WTC11 (cell line): ENCODE data around the gene MSI1. TPM values are rescaled to one million over a fixed set of nuclear protein-coding genes. Genes with fewer than 3 reads are reported as not detected.

Source experiments
- ATAC-seq: fragments of 200-7000 bp; cut with Tn5 transposase; 2 replicates; pipeline ENCODE4 v1.10.0; 2021; ENCODE audit warnings: mild to moderate bottlenecking, moderate library complexity
- CTCF ChIA-PET: fragments of 300-600 bp; sonication (Branson Sonifier 250); formaldehyde crosslinking; loops from one replicate; lab custom pipeline; 2021; ENCODE audit warnings: antibody characterized with exemption; lab: Charles Lee
- POLR2A ChIA-PET: fragments of 350-600 bp; sonication (Branson Sonifier 250); formaldehyde crosslinking; loops from one replicate; lab custom pipeline; 2021; ENCODE audit warnings: antibody characterized with exemption; lab: Charles Lee
- DNase-seq: peaks from one replicate; pipeline ENCODE4 v3.0.0; 2021; ENCODE audit warnings: low spot score
- H3K27ac Mint-ChIP-seq: 2 replicates; pipeline ENCODE4 v1.8.0; 2021; ENCODE audit warnings: mixed read lengths
- H3K27me3 Mint-ChIP-seq: 2 replicates; pipeline ENCODE4 v1.8.0; 2021; ENCODE audit warnings: low read depth, mild to moderate bottlenecking, moderate library complexity, mixed read lengths
- H3K36me3 Mint-ChIP-seq: 2 replicates; pipeline ENCODE4 v1.8.0; 2021; ENCODE audit warnings: mixed read lengths
- H3K4me1 Mint-ChIP-seq: 2 replicates; pipeline ENCODE4 v1.8.0; 2022; ENCODE audit warnings: mixed read lengths
- H3K4me3 Mint-ChIP-seq: 2 replicates; pipeline ENCODE4 v1.8.0; 2021; ENCODE audit warnings: mild to moderate bottlenecking, moderate library complexity, mixed read lengths
- H3K9me3 Mint-ChIP-seq: 2 replicates; pipeline ENCODE4 v1.8.0; 2021; ENCODE audit warnings: mixed read lengths
- CREB1 ChIP-seq: sonication (generic); formaldehyde crosslinking; IDR thresholded peaks from 2 replicates; pipeline ENCODE4 v1.8.0; 2023; ENCODE audit warnings: mild to moderate bottlenecking, missing genetic modification reagents
- ELF4 ChIP-seq: sonication (generic); formaldehyde crosslinking; IDR thresholded peaks from 2 replicates; pipeline ENCODE4 v1.8.1; 2022; ENCODE audit warnings: low read depth, mild to moderate bottlenecking, moderate library complexity, missing genetic modification reagents
- EMX1 ChIP-seq: fragments of 250-450 bp; sonication (Bioruptor Pico); IDR thresholded peaks from 2 replicates; pipeline ENCODE4 v1.8.0; 2021; ENCODE audit warnings: mild to moderate bottlenecking
- ESRRA ChIP-seq: sonication (generic); formaldehyde crosslinking; IDR thresholded peaks from 2 replicates; pipeline ENCODE4 v1.8.1; 2022; ENCODE audit warnings: mild to moderate bottlenecking, missing genetic modification reagents, borderline replicate concordance
- GTF2I ChIP-seq: fragments of 250-450 bp; sonication (Bioruptor Pico); conservative IDR thresholded peaks from 2 replicates; pipeline ENCODE4 v1.4.0; 2021; ENCODE audit warnings: mild to moderate bottlenecking
- KAT7 ChIP-seq: sonication (generic); formaldehyde crosslinking; IDR thresholded peaks from 2 replicates; pipeline ENCODE4 v1.8.1; 2023; ENCODE audit warnings: missing genetic modification reagents, mild to moderate bottlenecking, borderline replicate concordance
- MXD4 ChIP-seq: fragments of 250-450 bp; sonication (Bioruptor Pico); IDR thresholded peaks from 2 replicates; pipeline ENCODE4 v1.8.0; 2021; ENCODE audit warnings: mild to moderate bottlenecking, moderate library complexity, borderline replicate concordance
- MYBL2 ChIP-seq: sonication (generic); formaldehyde crosslinking; IDR thresholded peaks from 2 replicates; pipeline ENCODE4 v1.8.1; 2023; ENCODE audit warnings: mild to moderate bottlenecking, moderate library complexity, missing genetic modification reagents
- NR1H2 ChIP-seq: sonication (generic); formaldehyde crosslinking; IDR thresholded peaks from 2 replicates; pipeline ENCODE4 v1.9.0; 2021; ENCODE audit warnings: mild to moderate bottlenecking, moderate library complexity, missing genetic modification reagents
- NR2C2 ChIP-seq: sonication (generic); formaldehyde crosslinking; IDR thresholded peaks from 2 replicates; pipeline ENCODE4 v1.8.0; 2022; ENCODE audit warnings: mild to moderate bottlenecking, missing genetic modification reagents
- RELA ChIP-seq: sonication (generic); formaldehyde crosslinking; IDR thresholded peaks from 2 replicates; pipeline ENCODE4 v1.8.1; 2022; ENCODE audit warnings: missing genetic modification reagents, mild to moderate bottlenecking, borderline replicate concordance
- ZNF121 ChIP-seq: sonication (generic); formaldehyde crosslinking; IDR thresholded peaks from 2 replicates; pipeline ENCODE4 v1.8.0; 2023; ENCODE audit warnings: missing genetic modification reagents
- ZNF263 ChIP-seq: sonication (generic); formaldehyde crosslinking; IDR thresholded peaks from 2 replicates; pipeline ENCODE4 v1.8.1; 2022; ENCODE audit warnings: low read depth, mild to moderate bottlenecking, moderate library complexity, missing genetic modification reagents
- ZNF317 ChIP-seq: sonication (generic); formaldehyde crosslinking; IDR thresholded peaks from 2 replicates; pipeline ENCODE4 v1.8.1; 2023; ENCODE audit warnings: low read depth, mild to moderate bottlenecking, moderate library complexity, missing genetic modification reagents, borderline replicate concordance
- total RNA-seq: library from RNA; stranded (reverse); gene quantifications from 3 replicates; pipeline ENCODE4 v1.2.3, GENCODE V29; 2021
- TF ChIP-seq, protein P1 (sequence below): sonication (generic); formaldehyde crosslinking; IDR thresholded peaks from 2 replicates; pipeline ENCODE4 v1.8.1; 2022; ENCODE audit warnings: low read depth, mild to moderate bottlenecking, moderate library complexity, missing genetic modification reagents, borderline replicate concordance
- TF ChIP-seq, protein P2 (sequence below): fragments of 250-450 bp; sonication (Bioruptor Pico); IDR thresholded peaks from 2 replicates; pipeline ENCODE4 v1.9.0; 2021; ENCODE audit warnings: mild to moderate bottlenecking
- TF ChIP-seq, protein P3 (sequence below): sonication (generic); formaldehyde crosslinking; IDR thresholded peaks from 2 replicates; pipeline ENCODE4 v1.8.0; 2023; ENCODE audit warnings: mild to moderate bottlenecking, missing genetic modification reagents
- TF ChIP-seq, protein P4 (sequence below): fragments of 250-450 bp; sonication (Bioruptor Pico); IDR thresholded peaks from 2 replicates; pipeline ENCODE4 v1.9.0; 2021; ENCODE audit warnings: mild to moderate bottlenecking
- TF ChIP-seq, protein P5 (sequence below): fragments of 250-450 bp; sonication (Bioruptor Pico); IDR thresholded peaks from 2 replicates; pipeline ENCODE4 v1.9.0; 2021; ENCODE audit warnings: moderate library complexity, mild to moderate bottlenecking, inconsistent platforms, borderline replicate concordance
- TF ChIP-seq, protein P6 (sequence below): sonication (generic); formaldehyde crosslinking; IDR thresholded peaks from 2 replicates; pipeline ENCODE4 v1.8.0; 2022; ENCODE audit warnings: missing genetic modification reagents
- TF ChIP-seq, protein P7 (sequence below): sonication (generic); formaldehyde crosslinking; IDR thresholded peaks from 2 replicates; pipeline ENCODE4 v1.8.1; 2022; ENCODE audit warnings: mild to moderate bottlenecking, missing genetic modification reagents, moderate library complexity, borderline replicate concordance

Gene MSI1
- total RNA-seq, 1 experiment from 2014 or later: 71.5 TPM

DNA sequence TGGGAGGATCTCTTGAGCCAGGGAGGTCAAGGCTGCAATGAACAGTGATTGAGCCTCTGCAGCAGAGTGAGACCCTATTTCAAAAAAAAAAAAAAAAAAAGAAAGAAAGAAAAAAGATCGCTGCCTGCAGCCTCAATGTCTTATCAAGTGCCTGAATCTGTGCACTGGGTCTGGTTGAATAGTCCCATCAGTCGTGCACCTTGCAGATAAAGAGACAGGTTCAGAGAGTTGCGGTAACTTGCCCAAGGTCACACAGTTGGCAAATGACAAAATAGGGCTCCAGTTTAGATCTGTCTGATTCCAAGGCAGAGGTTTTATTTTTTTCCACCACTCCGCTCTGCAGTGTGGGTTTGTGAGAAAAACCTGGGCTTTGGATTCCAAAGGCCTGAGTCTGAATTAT is 40.7 kb downstream of the MSI1 start (continued):
- TF ChIP-seq, protein P1, sequence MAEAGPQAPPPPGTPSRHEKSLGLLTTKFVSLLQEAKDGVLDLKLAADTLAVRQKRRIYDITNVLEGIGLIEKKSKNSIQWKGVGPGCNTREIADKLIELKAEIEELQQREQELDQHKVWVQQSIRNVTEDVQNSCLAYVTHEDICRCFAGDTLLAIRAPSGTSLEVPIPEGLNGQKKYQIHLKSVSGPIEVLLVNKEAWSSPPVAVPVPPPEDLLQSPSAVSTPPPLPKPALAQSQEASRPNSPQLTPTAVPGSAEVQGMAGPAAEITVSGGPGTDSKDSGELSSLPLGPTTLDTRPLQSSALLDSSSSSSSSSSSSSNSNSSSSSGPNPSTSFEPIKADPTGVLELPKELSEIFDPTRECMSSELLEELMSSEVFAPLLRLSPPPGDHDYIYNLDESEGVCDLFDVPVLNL (CRISPR knock-in tag): no peak
- TF ChIP-seq, all 79 proteins: peak for 0

DNA sequence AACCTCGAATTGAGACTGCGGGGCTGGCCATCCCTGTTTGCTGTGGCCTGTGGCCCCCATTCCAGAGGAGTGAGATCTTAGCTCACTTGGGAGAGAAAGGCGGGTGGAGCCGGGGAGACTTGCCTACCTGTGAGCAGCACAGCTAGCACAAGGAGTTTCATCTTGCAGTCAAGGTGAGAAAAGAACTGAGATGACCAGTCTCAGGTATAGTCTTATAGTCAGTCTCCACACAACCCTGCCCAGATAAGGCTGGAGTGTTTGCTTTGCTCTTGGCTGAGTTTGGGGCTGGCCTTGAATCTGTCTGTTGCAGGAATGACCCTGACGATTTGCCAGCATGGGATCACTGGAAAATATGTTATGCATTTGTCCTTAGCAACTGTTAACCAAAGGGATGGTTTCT is 41.4 kb downstream of the MSI1 start, which contains the start of gene PLA2G1B:
Gene PLA2G1B (minus strand): TSS at position 187 of the 400 bp plus-strand sequence. CDS start 26 bp downstream, at position 161.
- Mint-ChIP-seq H3K27ac (no peak within 1 kb of the TSS), H3K4me1 (peaks cover 5% of the 10 kb centered on the region; the same call in 1 of the 2 replicates), H3K4me3 (no peak within 1 kb of the TSS), H3K36me3 (no peaks in the 10 kb centered on the region), H3K9me3 (no peaks in the 10 kb centered on the region), H3K27me3 (no peaks in the 10 kb centered on the region; the same call in 1 of the 2 replicates)
- TF ChIP-seq KAT7 (CRISPR knock-in tag) (no peak), RELA (CRISPR knock-in tag) (no peak), ESRRA (CRISPR knock-in tag) (no peak), NR1H2 (CRISPR knock-in tag) (no peak), CREB1 (CRISPR knock-in tag) (no peak), EMX1 (CRISPR knock-in tag) (no peak), ZNF121 (CRISPR knock-in tag) (no peak), NR2C2 (CRISPR knock-in tag) (no peak), MYBL2 (CRISPR knock-in tag) (no peak), ZNF317 (no peak), GTF2I (CRISPR knock-in tag) (no peak), ZNF263 (CRISPR knock-in tag) (no peak), ELF4 (CRISPR knock-in tag) (no peak), MXD4 (CRISPR knock-in tag) (no peak)
- TF ChIP-seq, protein P2, sequence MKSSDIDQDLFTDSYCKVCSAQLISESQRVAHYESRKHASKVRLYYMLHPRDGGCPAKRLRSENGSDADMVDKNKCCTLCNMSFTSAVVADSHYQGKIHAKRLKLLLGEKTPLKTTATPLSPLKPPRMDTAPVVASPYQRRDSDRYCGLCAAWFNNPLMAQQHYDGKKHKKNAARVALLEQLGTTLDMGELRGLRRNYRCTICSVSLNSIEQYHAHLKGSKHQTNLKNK (CRISPR knock-in tag): no peak
- TF ChIP-seq, protein P3, sequence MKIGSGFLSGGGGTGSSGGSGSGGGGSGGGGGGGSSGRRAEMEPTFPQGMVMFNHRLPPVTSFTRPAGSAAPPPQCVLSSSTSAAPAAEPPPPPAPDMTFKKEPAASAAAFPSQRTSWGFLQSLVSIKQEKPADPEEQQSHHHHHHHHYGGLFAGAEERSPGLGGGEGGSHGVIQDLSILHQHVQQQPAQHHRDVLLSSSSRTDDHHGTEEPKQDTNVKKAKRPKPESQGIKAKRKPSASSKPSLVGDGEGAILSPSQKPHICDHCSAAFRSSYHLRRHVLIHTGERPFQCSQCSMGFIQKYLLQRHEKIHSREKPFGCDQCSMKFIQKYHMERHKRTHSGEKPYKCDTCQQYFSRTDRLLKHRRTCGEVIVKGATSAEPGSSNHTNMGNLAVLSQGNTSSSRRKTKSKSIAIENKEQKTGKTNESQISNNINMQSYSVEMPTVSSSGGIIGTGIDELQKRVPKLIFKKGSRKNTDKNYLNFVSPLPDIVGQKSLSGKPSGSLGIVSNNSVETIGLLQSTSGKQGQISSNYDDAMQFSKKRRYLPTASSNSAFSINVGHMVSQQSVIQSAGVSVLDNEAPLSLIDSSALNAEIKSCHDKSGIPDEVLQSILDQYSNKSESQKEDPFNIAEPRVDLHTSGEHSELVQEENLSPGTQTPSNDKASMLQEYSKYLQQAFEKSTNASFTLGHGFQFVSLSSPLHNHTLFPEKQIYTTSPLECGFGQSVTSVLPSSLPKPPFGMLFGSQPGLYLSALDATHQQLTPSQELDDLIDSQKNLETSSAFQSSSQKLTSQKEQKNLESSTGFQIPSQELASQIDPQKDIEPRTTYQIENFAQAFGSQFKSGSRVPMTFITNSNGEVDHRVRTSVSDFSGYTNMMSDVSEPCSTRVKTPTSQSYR (CRISPR knock-in tag): no peak
- TF ChIP-seq, protein P4, sequence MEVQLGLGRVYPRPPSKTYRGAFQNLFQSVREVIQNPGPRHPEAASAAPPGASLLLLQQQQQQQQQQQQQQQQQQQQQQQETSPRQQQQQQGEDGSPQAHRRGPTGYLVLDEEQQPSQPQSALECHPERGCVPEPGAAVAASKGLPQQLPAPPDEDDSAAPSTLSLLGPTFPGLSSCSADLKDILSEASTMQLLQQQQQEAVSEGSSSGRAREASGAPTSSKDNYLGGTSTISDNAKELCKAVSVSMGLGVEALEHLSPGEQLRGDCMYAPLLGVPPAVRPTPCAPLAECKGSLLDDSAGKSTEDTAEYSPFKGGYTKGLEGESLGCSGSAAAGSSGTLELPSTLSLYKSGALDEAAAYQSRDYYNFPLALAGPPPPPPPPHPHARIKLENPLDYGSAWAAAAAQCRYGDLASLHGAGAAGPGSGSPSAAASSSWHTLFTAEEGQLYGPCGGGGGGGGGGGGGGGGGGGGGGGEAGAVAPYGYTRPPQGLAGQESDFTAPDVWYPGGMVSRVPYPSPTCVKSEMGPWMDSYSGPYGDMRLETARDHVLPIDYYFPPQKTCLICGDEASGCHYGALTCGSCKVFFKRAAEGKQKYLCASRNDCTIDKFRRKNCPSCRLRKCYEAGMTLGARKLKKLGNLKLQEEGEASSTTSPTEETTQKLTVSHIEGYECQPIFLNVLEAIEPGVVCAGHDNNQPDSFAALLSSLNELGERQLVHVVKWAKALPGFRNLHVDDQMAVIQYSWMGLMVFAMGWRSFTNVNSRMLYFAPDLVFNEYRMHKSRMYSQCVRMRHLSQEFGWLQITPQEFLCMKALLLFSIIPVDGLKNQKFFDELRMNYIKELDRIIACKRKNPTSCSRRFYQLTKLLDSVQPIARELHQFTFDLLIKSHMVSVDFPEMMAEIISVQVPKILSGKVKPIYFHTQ (CRISPR knock-in tag): no peak
- TF ChIP-seq, protein P5, sequence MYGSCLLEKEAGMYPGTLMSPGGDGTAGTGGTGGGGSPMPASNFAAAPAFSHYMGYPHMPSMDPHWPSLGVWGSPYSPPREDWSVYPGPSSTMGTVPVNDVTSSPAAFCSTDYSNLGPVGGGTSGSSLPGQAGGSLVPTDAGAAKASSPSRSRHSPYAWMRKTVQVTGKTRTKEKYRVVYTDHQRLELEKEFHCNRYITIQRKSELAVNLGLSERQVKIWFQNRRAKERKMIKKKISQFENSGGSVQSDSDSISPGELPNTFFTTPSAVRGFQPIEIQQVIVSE (CRISPR knock-in tag): no peak
- TF ChIP-seq, protein P6, sequence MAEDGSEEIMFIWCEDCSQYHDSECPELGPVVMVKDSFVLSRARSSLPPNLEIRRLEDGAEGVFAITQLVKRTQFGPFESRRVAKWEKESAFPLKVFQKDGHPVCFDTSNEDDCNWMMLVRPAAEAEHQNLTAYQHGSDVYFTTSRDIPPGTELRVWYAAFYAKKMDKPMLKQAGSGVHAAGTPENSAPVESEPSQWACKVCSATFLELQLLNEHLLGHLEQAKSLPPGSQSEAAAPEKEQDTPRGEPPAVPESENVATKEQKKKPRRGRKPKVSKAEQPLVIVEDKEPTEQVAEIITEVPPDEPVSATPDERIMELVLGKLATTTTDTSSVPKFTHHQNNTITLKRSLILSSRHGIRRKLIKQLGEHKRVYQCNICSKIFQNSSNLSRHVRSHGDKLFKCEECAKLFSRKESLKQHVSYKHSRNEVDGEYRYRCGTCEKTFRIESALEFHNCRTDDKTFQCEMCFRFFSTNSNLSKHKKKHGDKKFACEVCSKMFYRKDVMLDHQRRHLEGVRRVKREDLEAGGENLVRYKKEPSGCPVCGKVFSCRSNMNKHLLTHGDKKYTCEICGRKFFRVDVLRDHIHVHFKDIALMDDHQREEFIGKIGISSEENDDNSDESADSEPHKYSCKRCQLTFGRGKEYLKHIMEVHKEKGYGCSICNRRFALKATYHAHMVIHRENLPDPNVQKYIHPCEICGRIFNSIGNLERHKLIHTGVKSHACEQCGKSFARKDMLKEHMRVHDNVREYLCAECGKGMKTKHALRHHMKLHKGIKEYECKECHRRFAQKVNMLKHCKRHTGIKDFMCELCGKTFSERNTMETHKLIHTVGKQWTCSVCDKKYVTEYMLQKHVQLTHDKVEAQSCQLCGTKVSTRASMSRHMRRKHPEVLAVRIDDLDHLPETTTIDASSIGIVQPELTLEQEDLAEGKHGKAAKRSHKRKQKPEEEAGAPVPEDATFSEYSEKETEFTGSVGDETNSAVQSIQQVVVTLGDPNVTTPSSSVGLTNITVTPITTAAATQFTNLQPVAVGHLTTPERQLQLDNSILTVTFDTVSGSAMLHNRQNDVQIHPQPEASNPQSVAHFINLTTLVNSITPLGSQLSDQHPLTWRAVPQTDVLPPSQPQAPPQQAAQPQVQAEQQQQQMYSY (CRISPR knock-in tag): no peak
- TF ChIP-seq, protein P7, sequence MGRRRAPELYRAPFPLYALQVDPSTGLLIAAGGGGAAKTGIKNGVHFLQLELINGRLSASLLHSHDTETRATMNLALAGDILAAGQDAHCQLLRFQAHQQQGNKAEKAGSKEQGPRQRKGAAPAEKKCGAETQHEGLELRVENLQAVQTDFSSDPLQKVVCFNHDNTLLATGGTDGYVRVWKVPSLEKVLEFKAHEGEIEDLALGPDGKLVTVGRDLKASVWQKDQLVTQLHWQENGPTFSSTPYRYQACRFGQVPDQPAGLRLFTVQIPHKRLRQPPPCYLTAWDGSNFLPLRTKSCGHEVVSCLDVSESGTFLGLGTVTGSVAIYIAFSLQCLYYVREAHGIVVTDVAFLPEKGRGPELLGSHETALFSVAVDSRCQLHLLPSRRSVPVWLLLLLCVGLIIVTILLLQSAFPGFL (CRISPR knock-in tag): no peak
- CTCF ChIA-PET: interaction anchor here (0.8 to 2.1 kb wide), 8 partner anchors 10 to 142 kb away, joined by 3 to 9 read pairs (median 4); partner anchors contain the start of genes SIRT4 and SRSF9
- no peak for ATAC-seq
- POLR2A ChIA-PET: no interaction called here
- DNase-seq: no peak
